HepG2 (cell line): ENCODE data around the gene ZDHHC11. TPM values are rescaled to one million over a fixed set of nuclear protein-coding genes. Genes with fewer than 3 reads are reported as not detected.

Experiments
- polyA plus RNA-seq, 8 experiments: library from polyadenylated mRNA; depleted of rRNA in 3 of 8; stranded (reverse) in 7 of 8; unstranded in 1 of 8; fragments of >200 nt; fragmentation: Illumina TruSeq in 4 of 8; extraction: Trizol in 4 of 8; gene quantifications; 2 replicates each; pipeline versions ENCODE4 v1.2.1 to v1.2.3, GENCODE V29; 2011 to 2016; ENCODE audit warnings: low read depth in 4 of 8, missing spikeins in 1 of 8, mixed read lengths in 1 of 8; ENCODE audit not compliant: insufficient read depth in 1 of 8
- total RNA-seq, 5 experiments: library from RNA; depleted of rRNA; stranded (reverse); fragments of >200 nt; fragmentation: Illumina TruSeq; extraction: Trizol; gene quantifications; 2 replicates each; pipeline ENCODE4 v1.2.3, GENCODE V29; 2016; ENCODE audit warnings: low read depth in 1 of 5

Gene ZDHHC11
- total and polyA plus RNA-seq, 2 of the 13 experiments (the other 11 are each of a cell fraction or from before 2014, with no cell fraction given) = 2.1 to 4.0 TPM

Other genes starting within 250 kb of the ZDHHC11 start
- 8.1 and 9.4 TPM in 2 replicates for gene CEP72, start 238.6 kb downstream of the ZDHHC11 start, total RNA-seq (2016; rRNA removed; fragmentation: Illumina TruSeq; extraction: Trizol)
- 3.4 and 4.4 TPM in 2 replicates for gene CEP72, start 238.6 kb downstream of the ZDHHC11 start, polyA plus RNA-seq (2011; rRNA removed)
- 0.04 TPM in 1 of 2 replicates, not detected in the other for gene TPPP, start 157.6 kb downstream of the ZDHHC11 start, total RNA-seq (2016; rRNA removed; fragmentation: Illumina TruSeq; extraction: Trizol)
- 0.05 and 0.07 TPM in 2 replicates for gene TPPP, start 157.6 kb downstream of the ZDHHC11 start, polyA plus RNA-seq (2011; rRNA removed)
- 0.11 TPM in 1 of 2 replicates, not detected in the other for gene ZDHHC11B, start 66.3 kb downstream of the ZDHHC11 start, total RNA-seq (2016; rRNA removed; fragmentation: Illumina TruSeq; extraction: Trizol)
- 0.07 and 0.12 TPM in 2 replicates for gene ZDHHC11B, start 66.3 kb downstream of the ZDHHC11 start, polyA plus RNA-seq (2011; rRNA removed)
- 20.7 and 22.9 TPM in 2 replicates for gene BRD9, start 41.8 kb upstream of the ZDHHC11 start, total RNA-seq (2016; rRNA removed; fragmentation: Illumina TruSeq; extraction: Trizol)
- 5.2 and 6.3 TPM in 2 replicates for gene BRD9, start 41.8 kb upstream of the ZDHHC11 start, polyA plus RNA-seq (2011; rRNA removed)
- gene TRIP13, start 41.9 kb upstream of the ZDHHC11 start, total RNA-seq (2016; rRNA removed; fragmentation: Illumina TruSeq; extraction: Trizol) = 33.0 and 39.5 TPM in 2 replicates
- gene TRIP13, start 41.9 kb upstream of the ZDHHC11 start, polyA plus RNA-seq (2011; rRNA removed) = 12.8 and 13.5 TPM in 2 replicates
- 0.53 and 0.94 TPM in 2 replicates for gene NKD2, start 157.8 kb upstream of the ZDHHC11 start, total RNA-seq (2016; rRNA removed; fragmentation: Illumina TruSeq; extraction: Trizol)
- 0.81 and 0.82 TPM in 2 replicates for gene NKD2, start 157.8 kb upstream of the ZDHHC11 start, polyA plus RNA-seq (2011; rRNA removed)